GM12891 (cell line): Measurements from ENCODE around the gene NRROS.

Experiments
- PAX5 ChIP-seq: IDR thresholded peaks from 2 replicates; pipeline ENCODE4 v1.6.1; 2011; ENCODE audit warnings: low read length, moderate library complexity, mild to moderate bottlenecking; ENCODE audit not compliant: insufficient read depth, severe bottlenecking
- POLR2A ChIP-seq: IDR thresholded peaks from 2 replicates; pipeline ENCODE4 v1.6.1; 2011; ENCODE audit warnings: low read depth, low read length, control low read depth
- POLR2AphosphoS5 ChIP-seq: IDR thresholded peaks from 2 replicates; pipeline ENCODE4 v1.6.1; 2011; ENCODE audit warnings: low read depth, low read length, control low read depth
- POU2F2 ChIP-seq: IDR thresholded peaks from 2 replicates; pipeline ENCODE4 v1.6.1; 2011; ENCODE audit warnings: low read depth, mild to moderate bottlenecking, control low read depth, low read length, moderate library complexity
- SPI1 ChIP-seq: IDR thresholded peaks from 2 replicates; pipeline ENCODE4 v1.6.1; 2011; ENCODE audit warnings: low read depth, low read length, control low read depth
- TAF1 ChIP-seq: IDR thresholded peaks from 2 replicates; pipeline ENCODE4 v1.6.1; 2011; ENCODE audit warnings: low read depth, low read length, control low read depth

- TF ChIP-seq POLR2A (no peak), TAF1 (no peak), POU2F2 (no peak), POLR2AphosphoS5 (no peak), SPI1 (no peak), PAX5 (no peak)
Measured at GRCh38 chr3:196624907-196625306, 14.6 kb upstream of the NRROS start.
